PC-3 (cell line): ENCODE results near the gene AKIRIN2. TPM values are rescaled to one million over a fixed set of nuclear protein-coding genes. Genes with fewer than 3 reads are reported as not detected.

Experiments used
- ATAC-seq: fragments of 200-7000 bp; cut with Tn5 transposase; 2 replicates; pipeline ENCODE4 v1.9.1; 2020; ENCODE audit warnings: mild to moderate bottlenecking, moderate library complexity
- BruUV-seq: library from RNA; stranded (reverse); fragments of 400-500 nt; replicated peaks from 2 replicates; lab custom pipeline; 2021; lab: Mats Ljungman, UMichigan
- CTCF ChIA-PET: fragments of 300-600 bp; sonication (Branson Sonifier 250); formaldehyde crosslinking; loops from one replicate; lab custom pipeline; 2022; ENCODE audit warnings: antibody characterized with exemption; lab: Charles Lee
- POLR2A ChIA-PET: fragments of 300-600 bp; sonication (Branson Sonifier 250); formaldehyde crosslinking; loops from one replicate; lab custom pipeline; 2022; ENCODE audit warnings: antibody characterized with exemption; ENCODE audit not compliant: unreplicated experiment; lab: Charles Lee
- DNase-seq: peaks from one replicate; pipeline ENCODE4 v3.0.0-alpha.2; 2015
- H2AFZ ChIP-seq: fragments of 300-600 bp; sonication (generic); 2 replicates; pipeline ENCODE4 v1.6.0; 2016; ENCODE audit warnings: antibody characterized with exemption, low read length
- H3F3A ChIP-seq: fragments of 300-600 bp; sonication (generic); one replicate; pipeline ENCODE4 v1.6.0; 2017; ENCODE audit warnings: antibody characterized with exemption, low read length, control low read depth, mild to moderate bottlenecking; ENCODE audit not compliant: unreplicated experiment
- H3K27ac ChIP-seq: fragments of 300-600 bp; sonication (generic); 2 replicates; pipeline ENCODE4 v1.5.1; 2016; ENCODE audit warnings: mild to moderate bottlenecking, low read length
- H3K27me3 ChIP-seq: fragments of 300-600 bp; sonication (generic); 2 replicates; pipeline ENCODE4 v1.6.1; 2016; ENCODE audit warnings: low read length, mixed read lengths
- H3K36me3 ChIP-seq: fragments of 300-600 bp; sonication (generic); 2 replicates; pipeline ENCODE4 v1.6.1; 2016; ENCODE audit warnings: low read depth, mixed run types, low read length, mixed read lengths
- H3K4me1 ChIP-seq: fragments of 300-600 bp; sonication (generic); 2 replicates; pipeline ENCODE4 v1.5.1; 2016; ENCODE audit warnings: low read length; ENCODE audit not compliant: insufficient read depth
- H3K4me2 ChIP-seq: fragments of 300-600 bp; sonication (generic); 2 replicates; pipeline ENCODE4 v1.6.0; 2016; ENCODE audit warnings: low read length
- H3K4me3 ChIP-seq: fragments of 300-600 bp; sonication (generic); 2 replicates; pipeline ENCODE4 v1.5.1; 2016; ENCODE audit warnings: mild to moderate bottlenecking, low read length, mixed read lengths
- H3K79me2 ChIP-seq: fragments of 300-600 bp; sonication (generic); 2 replicates; pipeline ENCODE4 v1.6.1; 2017; ENCODE audit warnings: low read length, mixed read lengths
- H3K9ac ChIP-seq: fragments of 300-600 bp; sonication (generic); 2 replicates; pipeline ENCODE4 v1.6.0; 2016; ENCODE audit warnings: mild to moderate bottlenecking, low read length
- H3K9me2 ChIP-seq: fragments of 300-600 bp; sonication (generic); replicated peaks from 2 replicates; pipeline ENCODE4 v1.6.1; 2016; ENCODE audit warnings: mixed run types, low read length, mixed read lengths
- H3K9me3 ChIP-seq: fragments of 300-600 bp; sonication (generic); 2 replicates; pipeline ENCODE4 v1.6.1; 2016; ENCODE audit warnings: low read length, mixed read lengths
- H4K20me1 ChIP-seq: fragments of 300-600 bp; sonication (generic); 2 replicates; pipeline ENCODE4 v1.6.1; 2016; ENCODE audit warnings: low read length, mixed read lengths
- CTCF ChIP-seq: fragments of 300-600 bp; sonication (generic); conservative IDR thresholded peaks from 2 replicates; pipeline ENCODE4 v1.5.1; 2017; ENCODE audit warnings: antibody characterized with exemption, low read depth, mild to moderate bottlenecking, low read length
- EZH2 ChIP-seq: fragments of 300-600 bp; sonication (generic); IDR thresholded peaks from one replicate; pipeline ENCODE4 v1.6.1; 2017; ENCODE audit warnings: antibody characterized with exemption, mild to moderate bottlenecking, low read length; ENCODE audit not compliant: unreplicated experiment
- EZH2phosphoT487 ChIP-seq: fragments of 300-600 bp; sonication (generic); IDR thresholded peaks from 2 replicates; pipeline ENCODE4 v1.6.1; 2018; ENCODE audit warnings: mild to moderate bottlenecking, antibody characterized with exemption, low read length, borderline replicate concordance
- intact Hi-C: fragments of 100-400 bp; cut with micrococcal nuclease; formaldehyde crosslinking; loops from 2 replicates; pipeline ENCODE4 v1.9.0; 2023
- total RNA-seq: library from RNA; depleted of rRNA; stranded (reverse); fragments of >200 nt; gene quantifications from 2 replicates; pipeline ENCODE4 v1.2.3, GENCODE V29; 2014

Gene AKIRIN2
- total RNA-seq, 1 experiment from 2014 or later: 15.1 TPM

DNA sequence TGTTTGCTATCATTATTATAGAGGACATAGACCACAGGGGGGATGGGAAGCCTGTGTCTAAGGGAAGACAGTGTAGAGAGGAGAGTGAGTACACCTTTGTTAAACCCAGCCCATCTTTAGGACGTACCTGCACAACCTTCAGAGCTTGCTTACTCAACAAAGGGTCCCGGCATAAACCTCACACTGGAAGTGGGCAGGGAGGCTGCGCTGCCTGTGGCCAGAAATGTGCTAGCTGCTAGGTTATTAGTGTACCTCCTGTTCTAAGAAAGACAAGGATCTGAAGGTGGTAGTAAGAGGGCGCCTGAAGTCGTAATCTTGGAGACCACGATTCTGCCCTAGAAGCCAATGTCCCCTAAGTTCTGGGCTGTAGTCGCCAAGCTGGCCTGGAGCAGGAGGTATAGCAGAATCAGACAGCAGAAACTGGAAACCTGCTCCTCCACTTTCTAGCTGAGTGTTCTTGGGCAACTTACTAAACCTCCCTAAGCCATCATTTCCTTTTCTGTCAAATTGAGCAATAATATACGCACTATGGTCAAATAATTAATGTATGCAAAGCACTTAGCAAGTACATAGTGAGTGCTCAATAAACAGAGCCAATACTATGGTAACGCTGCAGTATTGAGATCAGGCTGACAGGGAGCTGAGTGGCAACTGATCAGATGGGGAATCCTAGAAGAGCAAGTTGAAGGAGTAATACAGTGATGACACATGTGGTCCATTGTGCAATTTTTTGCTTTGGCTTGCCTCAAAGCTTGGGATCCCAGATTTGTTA is 16.8 kb upstream of the AKIRIN2 start:
- Histone ChIP-seq H3F3A (no peaks in the 10 kb centered on the region), H3K9me3 (no peaks in the 10 kb centered on the region), H2AFZ (no peak overlapping the region), H4K20me1 (no peaks in the 10 kb centered on the region), H3K36me3 (no peaks in the 10 kb centered on the region), H3K27ac (no peak overlapping the region), H3K9me2 (no peaks in the 10 kb centered on the region), H3K79me2 (no peaks in the 10 kb centered on the region), H3K4me3 (no peak overlapping the region), H3K9ac (no peak overlapping the region), H3K4me2 (no peak overlapping the region), H3K4me1 (peaks cover 38% of the 10 kb centered on the region), H3K27me3 (no peaks in the 10 kb centered on the region)
- CTCF ChIA-PET: interaction anchor here (0.6 kb wide), 1 partner anchor 273 kb away, joined by 4 read pairs; no protein-coding TSS in a partner anchor
- no peak for TF ChIP-seq EZH2phosphoT487
- TF ChIP-seq EZH2: no peak
- no peak for TF ChIP-seq CTCF
- POLR2A ChIA-PET: no interaction called here
- DNase-seq: peak; percentile 51
- intact Hi-C loops: no loop called here
- BruUV-seq: no TSS peak
- ATAC-seq: no peak

DNA sequence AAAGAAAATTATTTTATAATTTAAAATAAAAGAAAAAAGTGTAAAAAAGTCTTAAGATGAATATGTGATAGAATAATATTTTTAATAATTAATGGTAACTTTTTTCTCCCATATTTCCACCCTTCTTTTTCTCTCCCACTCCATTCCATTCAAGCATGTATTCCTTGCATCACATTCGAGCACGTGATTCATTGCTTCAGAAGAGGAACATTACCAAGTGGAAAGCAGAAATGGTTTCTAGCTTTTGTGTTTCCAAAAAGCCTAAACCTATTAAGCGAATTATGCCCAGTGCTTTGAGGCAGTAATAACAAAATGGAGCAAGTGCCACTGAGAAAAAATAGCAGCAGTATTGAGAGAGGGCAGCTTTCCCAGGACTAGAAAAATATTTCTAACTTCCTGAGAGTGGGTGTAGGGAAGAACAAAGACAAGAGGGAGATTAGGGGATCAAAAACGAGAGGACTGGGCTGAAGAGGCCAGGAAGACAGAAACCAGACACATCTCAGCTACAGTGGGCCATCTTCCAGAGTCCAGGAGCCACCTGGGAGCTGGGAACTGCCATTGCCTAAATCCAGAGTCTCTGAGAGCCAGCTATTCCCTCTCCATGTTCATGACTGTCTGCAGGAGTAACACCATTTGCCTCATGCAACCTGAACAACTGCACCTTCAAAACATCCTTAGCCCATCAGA is 15.0 kb upstream of the AKIRIN2 start:
- no peak for ATAC-seq
- no peaks in the 10 kb centered on the region for H3K27me3 ChIP-seq
- peaks cover 22% of the 10 kb centered on the region for H3K4me1 ChIP-seq
- H3K4me2 ChIP-seq: no peak overlapping the region
- no peak overlapping the region for H3K9ac ChIP-seq
- no peak overlapping the region for H3K27ac ChIP-seq
- H3K4me3 ChIP-seq: no peak overlapping the region
- no peaks in the 10 kb centered on the region for H3K9me2 ChIP-seq
- no peak overlapping the region for H2AFZ ChIP-seq
- DNase-seq: no peak
- intact Hi-C loops: no loop called here
- no peaks in the 10 kb centered on the region for H3K79me2 ChIP-seq
- TF ChIP-seq EZH2 (no peak), EZH2phosphoT487 (no peak), CTCF (no peak)
- no peaks in the 10 kb centered on the region for H3F3A ChIP-seq
- no peaks in the 10 kb centered on the region for H3K9me3 ChIP-seq
- no TSS peak for BruUV-seq
- CTCF ChIA-PET: no interaction called here
- no peaks in the 10 kb centered on the region for H4K20me1 ChIP-seq
- POLR2A ChIA-PET: no interaction called here
- no peaks in the 10 kb centered on the region for H3K36me3 ChIP-seq
